Stimulated activated CD4-positive, alpha-beta T cell treated with anti-CD3 and anti-CD28 coated beads, Interleukin-1b, Interleukin-23, amount 100 ng/mL, for 24 hours (primary cell): ENCODE data around the gene PPM1E.
A peak's percentile ranks its signal among the peaks of the same experiment; 100 is the strongest.
"Not testable (repeated sequence)": the region's sequence is repeated elsewhere in the genome, so short reads cannot be mapped to it uniquely, and the experiment has no call there.

Experiments used
- DNase-seq, 4 experiments: peaks; one replicate each; pipeline ENCODE4 v3.0.0-alpha.2; 2020; ENCODE audit warnings: low read depth in 4 of 4, low spot score in 1 of 4

Gene PPM1E

DNA sequence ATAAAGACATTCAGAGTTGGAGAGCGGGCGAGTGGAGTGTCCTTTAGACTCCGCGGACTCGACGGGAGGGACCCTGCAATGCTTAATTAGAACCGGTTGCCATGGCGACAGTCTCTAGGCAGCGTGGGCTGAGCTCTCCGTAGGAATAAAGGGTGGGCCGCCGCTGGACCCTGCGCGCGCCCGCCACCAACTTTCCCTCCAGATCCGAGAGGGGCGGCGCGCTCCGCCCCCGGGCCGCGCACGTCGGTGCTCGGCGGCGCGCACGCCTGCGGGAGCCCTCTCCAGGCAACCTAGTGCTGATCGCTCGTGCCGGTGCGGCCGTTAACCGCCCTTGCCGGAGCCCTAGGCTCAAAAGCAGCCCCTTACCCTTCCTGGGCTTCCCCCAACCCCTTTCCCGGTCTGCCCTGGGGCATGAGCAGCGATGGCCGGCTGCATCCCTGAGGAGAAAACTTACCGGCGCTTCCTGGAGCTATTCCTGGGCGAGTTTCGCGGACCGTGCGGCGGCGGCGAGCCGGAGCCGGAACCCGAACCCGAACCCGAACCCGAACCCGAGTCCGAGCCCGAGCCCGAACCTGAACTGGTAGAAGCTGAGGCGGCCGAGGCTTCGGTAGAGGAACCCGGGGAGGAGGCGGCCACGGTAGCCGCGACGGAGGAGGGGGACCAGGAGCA lies at the start of gene PPM1E:
Gene PPM1E, plus strand, starts transcription at position 278 of the 669 bp plus-strand sequence.
- DNase-seq, result peak in 3 of 4 experiments; percentile 14 to 45 (median 29)

DNA sequence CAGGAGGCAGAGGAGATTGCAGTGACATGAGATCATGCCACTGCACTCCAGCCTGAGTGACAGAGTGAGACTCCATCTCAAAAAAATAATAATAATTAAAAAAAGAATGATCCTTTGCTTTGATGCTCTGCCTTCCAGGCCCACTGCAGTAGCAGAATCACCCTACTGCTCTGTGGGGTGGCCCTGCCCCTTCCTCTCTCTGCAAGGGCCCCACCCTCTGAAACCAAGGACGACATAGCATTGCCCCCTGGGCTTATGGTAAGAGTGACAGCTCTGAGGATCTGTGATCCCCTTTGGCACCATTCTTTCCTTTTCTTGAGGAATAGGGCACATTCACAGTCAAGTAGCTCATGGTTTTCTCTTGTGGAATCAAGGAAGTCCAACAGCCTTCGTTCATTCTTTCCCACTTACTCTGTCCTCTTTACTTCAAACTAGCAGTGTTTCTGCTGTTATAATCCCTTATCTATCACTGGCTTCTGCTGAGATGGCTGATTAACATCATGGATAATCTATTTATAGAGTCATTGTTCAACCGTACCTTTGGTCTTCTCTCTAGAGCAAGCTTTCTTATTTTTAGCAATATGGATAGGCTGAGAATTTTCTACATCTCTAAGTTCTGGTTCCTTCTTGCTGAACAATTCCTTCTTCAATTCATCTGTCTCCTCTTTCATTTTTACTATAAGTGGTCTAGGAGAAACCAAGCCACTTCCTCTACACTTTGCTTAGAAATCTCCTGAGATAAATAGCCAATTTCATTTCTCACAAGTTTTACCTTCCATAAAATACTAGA lies 49.1 kb upstream of the PPM1E start:
- no peak for DNase-seq

DNA sequence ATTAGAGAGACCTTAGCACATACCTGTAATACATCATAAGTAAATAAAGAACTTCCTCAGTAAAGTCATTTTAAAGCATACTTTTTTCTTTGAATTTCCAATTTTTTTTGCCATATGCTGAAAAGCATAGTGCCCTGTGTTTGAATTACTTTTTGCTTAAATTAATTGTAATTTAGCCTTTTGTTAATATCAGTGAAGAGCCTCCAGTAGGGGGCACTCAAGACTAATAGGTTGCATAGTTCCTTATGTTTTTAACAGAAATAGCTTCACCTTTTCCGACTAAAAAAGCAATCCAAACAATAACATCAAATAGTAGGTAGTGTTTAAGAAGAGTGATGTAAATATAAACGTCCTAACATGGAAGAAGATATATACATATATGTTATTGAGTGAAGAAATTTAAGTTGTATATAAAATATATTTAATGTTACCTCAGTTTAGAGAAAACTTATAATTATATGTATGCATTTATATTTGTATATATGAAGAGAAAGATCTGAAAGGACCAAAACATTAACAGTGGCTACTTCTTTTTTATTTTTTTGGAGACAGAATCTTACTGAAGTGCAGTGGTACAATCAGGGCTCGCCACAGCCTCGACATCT lies 44.6 kb upstream of the PPM1E start:
- DNase-seq, result peak in 3 of 4 experiments; percentile 8 to 40 (median 26)

DNA sequence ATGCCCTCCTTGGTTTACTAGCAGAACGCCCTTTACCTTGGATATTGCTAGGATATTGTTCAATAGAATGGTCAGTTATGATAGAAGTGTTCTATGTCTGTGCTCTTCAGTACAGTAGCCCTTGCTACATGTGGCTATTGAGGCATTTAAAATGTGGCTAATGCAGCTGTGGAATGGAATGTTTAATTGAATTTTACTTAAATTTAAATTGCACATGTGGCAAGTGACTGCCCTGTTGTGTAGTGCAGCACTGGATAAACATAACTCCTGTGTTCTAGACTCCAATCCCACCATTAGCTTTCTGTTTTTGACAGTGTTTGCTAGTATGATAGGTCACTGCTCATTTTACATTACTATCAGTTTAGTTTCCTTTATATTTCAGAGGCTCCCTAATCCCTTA lies 33.4 kb upstream of the PPM1E start:
- DNase-seq, result no peak

DNA sequence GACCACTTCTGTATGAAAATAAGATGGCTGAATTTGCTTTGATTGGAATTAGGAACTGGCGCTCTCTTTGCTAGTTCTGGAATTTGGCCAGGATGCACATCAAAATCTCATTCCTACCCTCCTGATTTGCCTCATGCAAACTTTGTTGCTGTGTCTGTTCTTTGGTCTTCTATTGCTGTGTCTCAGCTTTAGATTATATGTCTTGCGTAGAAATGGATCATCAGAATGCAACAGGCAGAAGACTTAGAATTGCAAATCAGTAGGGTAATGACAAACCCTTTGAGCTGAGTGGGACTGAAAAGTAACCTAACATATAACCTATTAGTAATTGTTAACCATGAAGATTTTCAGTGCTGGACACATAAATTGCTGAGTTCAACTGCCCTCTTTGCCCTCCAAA lies 33.0 kb upstream of the PPM1E start:
- no peak for DNase-seq

DNA sequence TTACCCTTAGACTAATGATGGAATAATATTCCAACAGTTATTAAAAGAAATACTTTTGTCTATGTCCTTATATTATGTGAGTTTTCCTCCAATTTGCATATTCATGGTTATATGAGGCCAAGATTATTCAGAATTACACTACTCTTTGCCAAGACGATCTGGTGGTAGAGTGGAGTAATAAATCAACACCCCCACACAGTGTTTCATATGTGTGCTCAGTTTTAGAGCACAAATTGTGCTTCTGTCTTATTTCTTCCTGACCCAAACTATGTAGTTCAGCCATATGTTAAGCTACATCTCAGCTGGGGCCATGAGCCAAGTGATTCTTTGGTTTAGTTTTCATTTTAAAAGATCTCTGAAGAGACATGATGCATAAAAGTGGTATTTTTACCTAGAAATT lies 26.9 kb upstream of the PPM1E start:
- DNase-seq, result no peak

DNA sequence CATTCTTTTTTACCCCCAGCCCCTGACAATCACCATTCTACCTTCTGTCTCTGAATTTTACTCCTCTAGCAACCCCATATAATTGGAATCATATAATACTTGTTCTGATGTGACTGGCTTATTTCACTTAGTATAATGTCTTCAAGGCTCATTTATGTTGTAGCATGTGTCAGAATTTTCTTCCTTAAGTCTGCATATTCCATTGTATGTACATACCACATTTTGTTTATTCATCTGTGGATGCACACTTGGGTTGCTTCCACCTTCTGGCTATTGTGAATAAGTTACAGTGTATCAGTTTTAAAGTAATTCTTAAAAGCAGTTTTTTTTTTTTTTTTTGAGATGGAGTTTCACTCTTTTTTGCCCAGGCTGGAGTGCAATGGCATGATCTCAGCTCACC lies 24.7 kb upstream of the PPM1E start:
- no peak for DNase-seq

DNA sequence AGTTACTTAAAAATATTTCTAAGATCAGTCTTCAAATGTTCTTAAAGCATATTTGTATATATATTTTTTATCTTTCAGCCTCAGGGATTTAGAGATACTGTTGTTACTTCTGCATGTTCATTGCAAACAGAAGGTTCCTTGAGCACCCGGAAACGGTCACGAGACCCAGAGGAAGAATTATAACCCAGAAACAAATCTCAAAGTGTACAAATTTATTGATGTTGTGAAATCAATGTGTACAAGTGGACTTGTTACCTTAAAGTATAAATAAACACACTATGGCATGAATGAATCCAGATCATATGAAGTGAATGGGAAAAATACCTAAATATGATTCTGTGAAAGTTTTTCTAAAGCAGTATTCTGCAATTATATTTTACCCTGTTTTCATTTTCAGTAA lies 21.6 kb upstream of the PPM1E start:
- DNase-seq, result no peak

DNA sequence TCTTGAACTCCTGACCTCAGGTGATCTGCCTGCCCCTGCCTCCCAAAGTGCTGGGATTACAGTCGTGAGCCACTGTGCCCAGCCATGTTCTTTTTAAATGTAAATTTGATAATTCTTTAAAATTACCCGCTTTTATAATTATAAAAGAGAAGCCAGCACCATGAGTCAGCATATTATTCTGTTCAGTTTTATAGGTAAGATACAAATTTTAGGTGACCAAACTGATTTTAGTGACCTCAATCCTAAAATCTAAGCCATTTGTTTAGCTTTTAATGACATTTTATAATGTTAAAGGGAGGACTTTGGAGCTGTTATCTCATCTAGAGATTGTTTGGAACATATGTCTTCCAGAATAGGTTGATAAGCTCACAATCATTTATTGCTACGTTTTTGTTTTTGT lies 20.8 kb upstream of the PPM1E start:
- no peak for DNase-seq

DNA sequence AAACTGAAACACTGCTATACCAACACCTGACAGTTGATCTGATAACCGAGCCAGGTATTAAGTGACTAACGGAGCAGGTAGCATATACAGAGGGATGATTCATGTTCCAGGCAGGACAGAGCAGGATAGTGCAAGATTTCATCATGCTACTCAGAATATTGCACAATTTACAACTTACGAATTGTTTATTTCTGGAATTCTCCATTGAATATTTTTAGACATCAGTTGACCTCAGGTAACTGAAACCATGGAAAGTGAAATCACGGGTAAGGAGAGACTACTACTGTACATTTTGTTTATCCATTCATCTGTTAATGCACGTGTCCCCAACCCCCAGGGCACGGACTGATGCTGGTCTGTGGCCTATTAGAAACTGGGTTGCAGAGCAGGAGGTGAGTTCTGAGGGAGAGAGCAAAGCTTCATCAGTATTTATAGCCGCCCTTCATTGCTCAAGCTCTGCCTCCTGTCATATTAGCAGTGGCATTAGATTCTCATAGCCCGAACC lies 14.5 kb upstream of the PPM1E start:
- DNase-seq, result no peak

DNA sequence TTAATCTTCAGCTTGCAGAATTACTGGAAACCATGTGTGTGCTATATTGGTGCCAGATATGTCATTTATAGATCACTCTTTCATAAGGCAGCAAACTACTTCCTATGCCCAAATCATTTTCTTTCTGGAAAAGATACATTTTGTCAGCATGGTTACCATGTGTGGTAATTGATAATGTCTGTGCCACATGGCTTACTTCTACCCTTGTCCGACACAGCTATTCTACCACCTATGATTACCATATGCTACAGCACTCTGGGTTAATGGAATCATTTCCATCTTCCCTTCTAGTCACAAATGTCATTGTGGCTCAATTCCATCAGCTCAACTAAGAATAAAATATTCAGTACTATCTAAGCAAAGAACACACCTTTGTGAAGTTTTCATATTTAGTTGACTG lies 8.0 kb upstream of the PPM1E start:
- no peak for DNase-seq

DNA sequence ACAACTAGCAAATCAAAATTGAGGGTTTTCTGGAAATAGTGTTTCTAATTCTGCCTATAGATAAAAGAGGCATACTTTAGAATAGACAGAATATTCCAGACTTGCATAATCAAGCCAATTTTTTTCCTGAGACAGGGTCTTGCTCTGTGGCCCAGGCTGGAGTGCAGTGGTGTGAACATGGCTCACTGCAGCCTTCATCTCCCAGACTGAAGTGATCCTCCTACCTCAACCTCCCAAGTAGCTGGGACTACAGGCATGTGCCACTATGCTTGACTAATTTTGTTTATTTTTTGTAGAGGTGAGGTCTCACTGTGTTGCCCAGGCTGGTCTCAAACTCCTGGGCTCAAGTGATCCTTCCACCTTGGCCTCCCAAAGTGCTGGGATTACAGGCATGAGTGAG lies 6.0 kb upstream of the PPM1E start:
- not testable (repeated sequence) for DNase-seq

DNA sequence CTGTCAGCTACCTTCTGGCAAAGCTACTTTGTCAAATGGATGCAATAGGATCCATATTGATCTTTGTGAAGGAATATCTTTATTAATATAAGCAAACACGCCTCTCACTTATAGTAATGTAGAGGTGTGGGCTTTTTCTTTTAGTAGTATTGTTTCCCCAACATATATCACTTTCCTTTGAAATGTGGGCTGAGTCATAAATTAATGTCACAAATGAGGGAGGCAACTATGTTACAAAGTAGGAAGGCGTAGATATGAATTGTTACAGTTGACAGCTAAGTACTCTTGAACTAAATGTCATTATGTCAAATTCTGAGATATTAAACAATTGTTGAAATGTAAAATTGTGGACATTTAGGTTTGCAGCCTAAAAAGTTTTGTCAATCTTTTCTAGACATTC lies 2.6 kb upstream of the PPM1E start:
- no peak for DNase-seq

DNA sequence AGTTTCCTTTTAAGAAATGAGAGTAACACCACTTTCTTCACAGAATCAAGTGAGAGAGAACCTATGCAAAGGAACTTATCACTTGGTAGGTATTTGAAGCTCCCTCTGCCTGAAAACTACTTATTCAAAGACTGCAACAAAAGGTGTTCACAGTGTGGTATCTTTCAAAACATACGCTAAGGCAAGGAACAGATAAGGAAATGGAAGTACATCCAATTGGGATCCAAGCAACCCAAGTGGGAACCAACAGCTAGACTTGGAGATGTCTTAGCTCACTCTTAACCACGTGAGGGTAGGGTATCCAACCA lies 431 bp upstream of the PPM1E start:
- DNase-seq, result no peak

DNA sequence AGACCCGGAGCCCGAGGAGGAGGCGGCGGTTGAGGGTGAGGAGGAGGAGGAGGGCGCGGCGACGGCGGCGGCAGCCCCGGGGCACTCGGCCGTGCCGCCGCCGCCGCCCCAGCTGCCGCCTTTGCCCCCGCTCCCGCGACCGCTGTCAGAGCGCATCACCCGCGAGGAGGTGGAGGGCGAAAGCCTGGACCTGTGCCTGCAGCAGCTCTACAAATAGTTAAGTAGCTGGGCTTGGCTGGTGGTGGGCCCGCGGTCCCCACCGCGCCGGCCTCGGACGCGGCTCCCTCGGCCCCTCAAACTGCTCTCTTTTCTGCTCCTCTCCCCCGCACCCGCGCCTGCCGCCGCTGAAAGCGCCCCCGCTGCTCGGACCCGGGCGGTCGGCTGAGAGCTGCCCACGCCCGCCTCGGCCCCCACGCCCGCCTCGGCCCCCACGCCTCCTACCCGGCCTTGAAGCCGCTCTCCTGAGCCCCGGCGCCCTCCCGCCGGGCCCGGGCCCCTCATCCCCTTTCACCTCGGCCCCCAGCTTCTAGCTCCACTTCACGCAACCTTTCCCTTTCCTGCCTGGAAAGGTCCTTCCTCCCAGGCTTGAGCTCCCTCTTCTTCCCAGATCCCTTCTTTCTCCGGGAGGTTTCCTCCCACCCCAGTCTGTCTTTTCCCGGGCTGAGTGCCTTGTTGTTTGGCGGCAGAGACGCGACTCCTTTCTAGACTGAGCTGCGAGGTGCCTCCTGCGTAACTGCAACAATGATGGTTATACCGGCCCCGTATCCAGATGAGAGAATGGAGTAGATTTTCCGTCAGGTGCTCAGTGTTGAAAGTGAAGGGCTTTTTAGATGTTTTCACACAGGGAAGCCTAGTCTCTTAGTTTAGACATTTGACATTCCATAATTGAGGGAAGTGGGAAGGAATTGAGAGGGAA lies 850 bp downstream of the PPM1E start:
- DNase-seq, result no peak

DNA sequence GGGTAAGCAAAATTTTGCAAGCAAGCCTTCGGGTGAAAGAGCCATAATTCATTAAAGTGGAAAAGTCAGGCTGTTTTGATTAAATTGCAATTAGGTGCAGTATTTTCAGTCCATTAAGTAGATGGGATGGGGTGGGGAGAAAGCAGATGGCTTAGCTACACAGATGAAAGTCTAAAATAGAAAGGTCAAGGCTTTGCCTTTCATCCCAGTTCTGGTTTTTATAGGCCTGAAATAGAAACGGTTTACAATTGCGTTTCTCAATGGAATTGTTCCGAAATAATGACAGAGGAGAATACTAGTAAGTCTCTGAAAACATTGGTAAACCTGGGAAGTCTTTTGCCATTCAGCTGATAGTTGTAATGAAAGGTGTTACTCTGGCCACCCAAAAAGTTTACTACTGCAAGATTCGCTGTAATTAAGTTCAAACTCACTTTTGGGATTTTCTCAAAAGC lies 1.5 kb downstream of the PPM1E start:
- DNase-seq, result no peak

DNA sequence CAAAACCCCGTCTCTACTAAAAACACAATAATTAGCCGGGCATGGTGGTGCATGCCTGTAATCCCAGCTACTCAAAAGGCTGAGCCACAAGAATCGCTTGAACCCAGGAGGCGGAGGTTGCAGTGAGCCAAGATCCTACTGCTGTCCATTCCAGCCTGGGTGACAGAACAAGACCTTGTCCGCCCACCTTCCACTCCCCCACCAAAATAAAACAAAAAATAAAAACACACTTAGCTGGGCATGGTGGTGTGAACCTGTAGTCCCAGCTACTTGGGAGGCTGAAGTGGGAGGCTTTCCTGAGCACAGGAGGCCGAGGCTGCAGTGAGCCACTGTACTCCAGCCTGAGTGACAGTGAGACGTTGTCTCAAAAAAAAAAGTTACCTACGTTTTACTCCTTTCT lies 3.2 kb downstream of the PPM1E start:
- DNase-seq, result no peak

DNA sequence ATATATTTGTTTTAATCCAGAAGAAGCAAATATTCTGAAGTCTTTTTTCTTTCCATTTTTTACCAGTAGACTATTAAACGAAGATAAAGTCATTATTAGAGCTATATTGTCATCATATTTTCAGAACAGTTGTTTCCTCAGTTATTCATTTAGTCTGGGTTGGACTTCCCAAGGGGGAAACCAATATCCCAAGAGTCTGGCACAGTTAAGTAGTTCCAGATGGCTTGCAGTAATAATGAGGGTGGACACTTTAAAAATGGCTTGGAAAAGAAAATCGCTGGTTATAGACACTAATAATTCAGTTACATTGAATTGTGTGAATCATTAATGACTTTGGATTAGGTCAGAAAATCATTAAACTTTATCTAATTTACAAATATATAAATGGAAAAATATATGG lies 3.9 kb downstream of the PPM1E start:
- DNase-seq, result no peak

DNA sequence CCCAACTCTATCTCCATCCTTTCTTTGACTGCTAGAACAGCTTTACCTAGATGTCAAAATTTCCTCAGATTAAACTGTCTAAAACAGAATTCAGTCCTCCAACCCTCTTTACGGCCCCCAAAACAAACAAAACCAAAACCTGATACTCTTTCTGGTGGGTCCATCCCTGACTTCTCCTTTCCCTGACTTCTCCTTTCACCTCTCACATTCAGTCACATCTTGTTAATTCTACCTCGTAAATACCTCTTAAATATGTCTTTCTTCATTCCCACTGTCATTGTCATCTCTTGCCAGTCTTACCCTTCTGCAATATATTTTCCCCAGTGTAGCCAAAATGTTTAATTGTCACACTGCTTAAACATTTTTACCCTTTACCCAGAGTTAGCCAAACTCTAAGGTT lies 4.6 kb downstream of the PPM1E start:
- DNase-seq, result no peak

DNA sequence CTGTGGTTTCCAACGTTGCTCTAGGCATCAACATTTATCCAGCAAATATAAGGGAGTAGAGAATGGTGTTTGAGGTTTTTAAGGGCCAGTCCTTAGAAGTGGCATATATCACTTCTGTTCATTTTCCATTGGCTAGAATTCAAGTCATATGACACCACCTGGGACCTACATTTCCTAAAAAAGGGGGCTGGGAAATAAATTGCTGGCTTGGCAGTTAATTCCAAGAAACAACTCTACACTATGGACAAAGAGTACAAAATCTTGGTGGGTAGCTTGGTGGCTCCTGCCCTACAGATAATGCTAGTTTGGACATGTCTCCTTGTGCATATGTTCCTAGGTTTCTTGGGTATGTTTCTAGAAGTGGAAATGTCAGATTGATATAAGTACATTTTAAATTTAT lies 7.6 kb downstream of the PPM1E start:
- no peak for DNase-seq

DNA sequence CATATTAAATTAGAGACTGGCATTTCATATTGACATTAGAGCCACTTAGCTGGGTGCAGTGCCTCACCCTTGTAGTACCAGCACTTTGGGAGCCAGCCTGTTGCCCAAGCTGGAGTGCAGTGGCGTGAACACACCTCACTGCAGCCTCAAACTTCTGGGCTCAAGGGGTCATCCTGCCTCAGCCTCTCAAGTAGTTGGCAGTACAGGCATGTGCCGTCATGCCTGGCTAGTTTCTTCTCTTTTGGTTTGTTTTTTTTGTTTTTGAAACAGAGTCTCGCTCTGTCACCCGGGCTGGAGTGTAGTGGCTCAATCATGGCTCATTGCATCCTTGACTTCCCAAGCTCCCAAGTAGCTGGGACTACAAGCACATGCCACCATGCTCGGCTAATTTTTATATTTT lies 8.7 kb downstream of the PPM1E start:
- DNase-seq, result no peak
